ENCODE measurements around the gene CHRNG. TPM values are rescaled to one million over a fixed set of nuclear protein-coding genes. Genes with fewer than 3 reads are reported as not detected.

The CHRNG gene
- total RNA-seq, 1 donor from 2014 or later = not detected

DNA sequence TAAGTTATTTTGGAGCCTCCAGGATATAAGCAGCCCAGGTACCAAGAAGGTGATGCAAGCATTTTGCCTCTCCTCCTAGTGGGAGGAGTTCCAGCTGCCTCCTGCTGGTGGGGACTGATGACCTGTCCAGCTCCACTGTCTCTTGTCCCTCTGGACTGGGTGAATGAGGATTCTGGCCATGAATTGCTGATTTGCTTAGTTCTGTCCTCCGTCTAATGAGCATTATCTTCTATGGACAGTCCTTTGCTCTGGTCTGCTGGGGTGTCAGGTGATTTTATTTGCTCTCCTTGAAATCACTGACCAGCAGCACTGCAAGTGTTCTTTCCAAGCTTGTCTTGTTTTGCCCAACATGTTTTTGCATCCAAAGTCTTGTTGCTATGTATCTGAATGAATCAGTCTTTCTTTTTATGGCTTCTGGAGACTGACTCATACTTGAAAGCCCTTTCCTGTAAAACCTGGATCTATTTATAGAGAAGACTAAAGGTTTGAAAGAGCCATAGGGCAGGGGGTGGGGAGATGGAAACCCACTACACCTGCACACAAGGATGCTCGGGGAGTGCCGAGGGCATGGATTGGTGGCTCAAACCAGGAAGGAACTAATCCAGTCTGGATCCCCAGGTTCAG lies 53.4 kb downstream of the CHRNG start:
- DNase-seq (no peak), ATAC-seq (peak; percentile 60)
- intact Hi-C loops (cut with micrococcal nuclease) = no loop called here

DNA sequence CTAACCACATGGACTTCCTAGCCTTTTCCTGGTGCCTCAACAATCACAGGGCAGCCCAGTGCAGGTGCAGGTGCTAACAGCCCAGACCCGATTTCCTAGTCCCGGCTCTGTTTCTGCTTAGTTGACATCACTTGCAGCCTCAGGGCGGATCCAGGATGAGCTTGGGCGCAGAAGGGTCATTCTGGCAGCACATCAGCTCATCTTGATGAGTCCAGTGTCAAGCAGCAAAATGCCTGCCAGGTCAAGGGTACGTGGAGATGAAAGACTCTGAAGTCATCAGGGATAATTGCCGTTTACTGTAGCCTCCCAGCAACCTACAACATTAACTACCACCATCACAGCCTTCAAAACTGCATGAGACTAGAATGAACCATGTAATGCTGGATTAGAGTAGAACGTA lies 54.5 kb downstream of the CHRNG start:
- ATAC-seq = no peak
- no peak for DNase-seq
- intact Hi-C loops (cut with micrococcal nuclease) = no loop called here

Other genes with a start within 250 kb of the CHRNG start
- not detected for gene ALPP, start 160.9 kb upstream of the CHRNG start, total RNA-seq
- gene ALPG, start 132.8 kb upstream of the CHRNG start, total RNA-seq = not detected
- gene ALPI, start 83.5 kb upstream of the CHRNG start, total RNA-seq = not detected
- 0.37 TPM for gene ECEL1, start 51.9 kb upstream of the CHRNG start, total RNA-seq
- 0.15 TPM for gene PRSS56, start 19.3 kb upstream of the CHRNG start, total RNA-seq
- not detected for gene CHRND, start 13.5 kb upstream of the CHRNG start, total RNA-seq
- 1.7 TPM for gene TIGD1, start 10.9 kb downstream of the CHRNG start, total RNA-seq
- gene EIF4E2, start 11.0 kb downstream of the CHRNG start, total RNA-seq = 40.7 TPM
- 21.7 TPM for gene EFHD1, start 93.9 kb downstream of the CHRNG start, total RNA-seq
- gene GIGYF2, start 157.6 kb downstream of the CHRNG start, total RNA-seq = 59.2 TPM
- not detected for gene KCNJ13, start 236.9 kb downstream of the CHRNG start, total RNA-seq

Measured in left ventricle myocardium superior (tissue), 1 donor.